K562 (cell line): ENCODE data around the gene SHB. TPM values are rescaled to one million over a fixed set of nuclear protein-coding genes. Genes with fewer than 3 reads are reported as not detected.

Source experiments
- BRCA1 ChIP-seq, 2 experiments: fragments of 450-650 bp in 1 of 2; sonication (generic) in 1 of 2; formaldehyde crosslinking in 1 of 2; IDR thresholded peaks; 2 replicates each; pipeline versions ENCODE4 v1.5.0 to v1.6.1; 2017 to 2020; ENCODE audit warnings: mild to moderate bottlenecking in 1 of 2, missing genetic modification reagents in 1 of 2
- CBX3 ChIP-seq, 2 experiments: IDR thresholded peaks; 1 replicate in 1 of 2; 2 replicates in 1 of 2; pipeline ENCODE4 v1.6.1; 2012; ENCODE audit warnings: inconsistent platforms in 2 of 2, low read length in 2 of 2, borderline replicate concordance in 1 of 2, control low read depth in 1 of 2
- CXXC5 ChIP-seq: fragments of 250-450 bp; sonication (Bioruptor Pico); IDR thresholded peaks from 2 replicates; pipeline ENCODE4 v1.8.0; 2022; ENCODE audit warnings: inconsistent platforms, mild to moderate bottlenecking, moderate library complexity
- DMBX1 ChIP-seq: fragments of 250-450 bp; sonication (Bioruptor Pico); IDR thresholded peaks from 2 replicates; pipeline ENCODE4 v1.8.0; 2022; ENCODE audit warnings: inconsistent platforms, mild to moderate bottlenecking, moderate library complexity, borderline replicate concordance
- EP300 ChIP-seq: IDR thresholded peaks from 2 replicates; pipeline ENCODE4 v1.6.1; 2012; ENCODE audit warnings: low read length, improper control_type of control experiment
- ERF ChIP-seq: fragments of 450-650 bp; formaldehyde crosslinking; IDR thresholded peaks from 2 replicates; pipeline ENCODE4 v1.4.0; 2020; ENCODE audit warnings: mild to moderate bottlenecking, mixed read lengths
- FIP1L1 ChIP-seq: fragments of 200-400 bp; formaldehyde crosslinking; IDR thresholded peaks from 2 replicates; pipeline ENCODE4 v1.6.1; 2018; ENCODE audit warnings: mild to moderate bottlenecking, low read depth, low read length; ENCODE audit not compliant: poor library complexity, severe bottlenecking
- KHSRP ChIP-seq: fragments of 450-650 bp; IDR thresholded peaks from 2 replicates; pipeline ENCODE4 v1.6.1; 2017
- MECOM ChIP-seq: fragments of 250-450 bp; sonication (Bioruptor Pico); IDR thresholded peaks from 2 replicates; pipeline ENCODE4 v1.8.0; 2022; ENCODE audit warnings: inconsistent platforms
- NR2C2 ChIP-seq, 2 experiments: fragments of 200-800 bp in 1 of 2; sonication (Bioruptor generic) in 1 of 2; sonication (generic) in 1 of 2; formaldehyde crosslinking in 1 of 2; IDR thresholded peaks; 2 replicates each; pipeline versions ENCODE4 v1.6.1 to v1.8.0; 2016 to 2022; ENCODE audit warnings: mild to moderate bottlenecking in 1 of 2, missing compliant biosample characterization in 1 of 2, missing genetic modification characterization in 1 of 2, missing genetic modification reagents in 1 of 2
- PHF21A ChIP-seq: fragments of 450-650 bp; IDR thresholded peaks from 2 replicates; pipeline ENCODE4 v1.6.1; 2017; ENCODE audit warnings: low read depth, borderline replicate concordance
- RBBP5 ChIP-seq: fragments of 200-600 bp; sonication (generic); IDR thresholded peaks from 2 replicates; pipeline ENCODE4 v1.6.1; 2012; ENCODE audit warnings: borderline replicate concordance, mild to moderate bottlenecking, low read length, control low read depth, inconsistent platforms; ENCODE audit not compliant: insufficient read depth, poor library complexity, severe bottlenecking
- RHOXF2B ChIP-seq: fragments of 250-450 bp; sonication (Bioruptor Pico); conservative IDR thresholded peaks from 2 replicates; pipeline ENCODE4 v1.5.1; 2021
- SIN3A ChIP-seq, 2 experiments: fragments of 150-350 bp in 1 of 2; IDR thresholded peaks; 2 replicates each; pipeline ENCODE4 v1.6.1; 2011 to 2016; ENCODE audit warnings: borderline replicate concordance in 2 of 2, low read depth in 2 of 2, low read length in 2 of 2, mild to moderate bottlenecking in 2 of 2, moderate library complexity in 2 of 2; ENCODE audit not compliant: control insufficient read depth in 1 of 2
- SRF ChIP-seq, 2 experiments: fragments of 250-450, 450-650 bp in 1 of 2; sonication (Bioruptor Pico) in 1 of 2; sonication (generic) in 1 of 2; formaldehyde crosslinking; IDR thresholded peaks; 2 replicates each; pipeline versions ENCODE4 v1.5.0 to v1.5.1; 2020 to 2022; ENCODE audit warnings: mild to moderate bottlenecking in 1 of 2, missing genetic modification reagents in 1 of 2
- STAT5B ChIP-seq: fragments of 250-450 bp; sonication (Bioruptor Pico); IDR thresholded peaks from 2 replicates; pipeline ENCODE4 v1.8.0; 2021; ENCODE audit warnings: mild to moderate bottlenecking, inconsistent platforms
- TCF3 ChIP-seq: sonication (generic); formaldehyde crosslinking; IDR thresholded peaks from 2 replicates; pipeline ENCODE4 v1.4.0; 2020; ENCODE audit warnings: mild to moderate bottlenecking, missing genetic modification reagents
- TCFL5 ChIP-seq: fragments of 250-450 bp; sonication (Bioruptor Pico); conservative IDR thresholded peaks from 2 replicates; pipeline ENCODE4 v1.6.1; 2021; ENCODE audit warnings: mild to moderate bottlenecking, moderate library complexity, matching md5 sums
- TEAD4 ChIP-seq, 2 experiments: sonication (generic) in 1 of 2; formaldehyde crosslinking in 1 of 2; IDR thresholded peaks; 2 replicates each; pipeline versions ENCODE4 v1.6.1 to v1.8.0; 2012 to 2022; ENCODE audit warnings: borderline replicate concordance in 1 of 2, inconsistent platforms in 1 of 2, low read length in 1 of 2, mild to moderate bottlenecking in 1 of 2, missing genetic modification reagents in 1 of 2
- THRAP3 ChIP-seq: fragments of 450-650 bp; IDR thresholded peaks from 2 replicates; pipeline ENCODE4 v1.6.1; 2016; ENCODE audit warnings: mild to moderate bottlenecking, inconsistent platforms, borderline replicate concordance
- ZNF324 ChIP-seq: fragments of 250-450 bp; sonication (Bioruptor Pico); IDR thresholded peaks from 2 replicates; pipeline ENCODE4 v1.4.0; 2020; ENCODE audit warnings: mild to moderate bottlenecking
- ZNF76 ChIP-seq: fragments of 250-450 bp; sonication (Bioruptor Pico); IDR thresholded peaks from 2 replicates; pipeline ENCODE4 v1.4.0; 2020; ENCODE audit warnings: mild to moderate bottlenecking, moderate library complexity, borderline replicate concordance
- ZNF766 ChIP-seq: fragments of 200-800 bp; sonication (Bioruptor generic); conservative IDR thresholded peaks from 2 replicates; pipeline ENCODE4 v1.6.1; 2016; ENCODE audit warnings: missing genetic modification characterization, missing compliant biosample characterization
- ZNF778 ChIP-seq: fragments of 450-650 bp; formaldehyde crosslinking; IDR thresholded peaks from 2 replicates; pipeline ENCODE4 v1.4.0; 2020; ENCODE audit warnings: mild to moderate bottlenecking, moderate library complexity
- ZNF785 ChIP-seq: fragments of 250-450 bp; sonication (Bioruptor Pico); IDR thresholded peaks from 2 replicates; pipeline ENCODE4 v1.4.0; 2020; ENCODE audit warnings: mild to moderate bottlenecking
- polyA plus RNA-seq, 8 experiments: library from polyadenylated mRNA; depleted of rRNA in 4 of 8; stranded (reverse) in 5 of 8; unstranded in 3 of 8; fragments of >200 nt; fragmentation: Nextera tagmentation in 2 of 8; fragmentation: Illumina TruSeq in 1 of 8; extraction: Ambion mirVana in 2 of 8; extraction: Trizol in 1 of 8; gene quantifications; 2 replicates each; pipeline versions ENCODE4 v1.2.1 to v1.2.3, GENCODE V29; 2011 to 2014; ENCODE audit warnings: inconsistent platforms in 1 of 8, missing spikeins in 1 of 8
- total RNA-seq, 7 experiments: library from RNA; depleted of rRNA in 6 of 7; stranded (reverse); fragments of >200 nt in 6 of 7; fragmentation: Illumina TruSeq in 2 of 7; extraction: Trizol in 2 of 7; gene quantifications; 2 replicates each; pipeline versions ENCODE4 v1.2.1 to v1.2.3, GENCODE V29; 2011 to 2021; ENCODE audit warnings: low replicate concordance in 1 of 7
- TF ChIP-seq, protein P1 (sequence below): fragments of 450-650 bp; formaldehyde crosslinking; IDR thresholded peaks from 2 replicates; pipeline ENCODE4 v1.4.0; 2020; ENCODE audit warnings: mild to moderate bottlenecking, mixed read lengths
- TF ChIP-seq, protein P2 (sequence below): fragments of 450-650 bp; IDR thresholded peaks from 2 replicates; pipeline ENCODE4 v1.6.1; 2017; ENCODE audit warnings: antibody characterized with exemption

The SHB gene
- total and polyA plus RNA-seq, 9 of the 15 experiments (the other 6 are each of a cell fraction or from before 2014, with no cell fraction given), result 0.78 to 16.0 (median 5.3) TPM

- no peak for TF ChIP-seq CBX3 (IDR thresholded peaks at IDR 0.05; ENCODE audit: borderline replicate concordance in 1 of 2, low read length in 2 of 2)
- TF ChIP-seq ZNF324 (CRISPR knock-in tag), result no peak
- no peak for TF ChIP-seq RBBP5
- TF ChIP-seq SIN3A (IDR thresholded peaks at IDR 0.05; ENCODE audit: borderline replicate concordance in 2 of 2, control insufficient read depth in 1 of 2, low read depth in 2 of 2, low read length in 2 of 2), result no peak
- TF ChIP-seq TEAD4 (IDR thresholded peaks at IDR 0.05; ENCODE audit: low read length), result peak; percentile 95
- TF ChIP-seq TEAD4 (CRISPR knock-in tag; IDR thresholded peaks at IDR 0.05; ENCODE audit: borderline replicate concordance), result no peak
- peak; percentile 92 for TF ChIP-seq CXXC5 (CRISPR knock-in tag)
- TF ChIP-seq, protein P1, sequence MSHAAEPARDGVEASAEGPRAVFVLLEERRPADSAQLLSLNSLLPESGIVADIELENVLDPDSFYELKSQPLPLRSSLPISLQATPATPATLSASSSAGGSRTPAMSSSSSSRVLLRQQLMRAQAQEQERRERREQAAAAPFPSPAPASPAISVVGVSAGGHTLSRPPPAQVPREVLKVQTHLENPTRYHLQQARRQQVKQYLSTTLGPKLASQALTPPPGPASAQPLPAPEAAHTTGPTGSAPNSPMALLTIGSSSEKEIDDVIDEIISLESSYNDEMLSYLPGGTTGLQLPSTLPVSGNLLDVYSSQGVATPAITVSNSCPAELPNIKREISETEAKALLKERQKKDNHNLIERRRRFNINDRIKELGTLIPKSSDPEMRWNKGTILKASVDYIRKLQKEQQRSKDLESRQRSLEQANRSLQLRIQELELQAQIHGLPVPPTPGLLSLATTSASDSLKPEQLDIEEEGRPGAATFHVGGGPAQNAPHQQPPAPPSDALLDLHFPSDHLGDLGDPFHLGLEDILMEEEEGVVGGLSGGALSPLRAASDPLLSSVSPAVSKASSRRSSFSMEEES (CRISPR knock-in tag), result no peak
- no peak for TF ChIP-seq ERF (CRISPR knock-in tag)
- no peak for TF ChIP-seq BRCA1 (IDR thresholded peaks at IDR 0.05)
- TF ChIP-seq BRCA1 (CRISPR knock-in tag; IDR thresholded peaks at IDR 0.05), result no peak
- TF ChIP-seq, protein P2, sequence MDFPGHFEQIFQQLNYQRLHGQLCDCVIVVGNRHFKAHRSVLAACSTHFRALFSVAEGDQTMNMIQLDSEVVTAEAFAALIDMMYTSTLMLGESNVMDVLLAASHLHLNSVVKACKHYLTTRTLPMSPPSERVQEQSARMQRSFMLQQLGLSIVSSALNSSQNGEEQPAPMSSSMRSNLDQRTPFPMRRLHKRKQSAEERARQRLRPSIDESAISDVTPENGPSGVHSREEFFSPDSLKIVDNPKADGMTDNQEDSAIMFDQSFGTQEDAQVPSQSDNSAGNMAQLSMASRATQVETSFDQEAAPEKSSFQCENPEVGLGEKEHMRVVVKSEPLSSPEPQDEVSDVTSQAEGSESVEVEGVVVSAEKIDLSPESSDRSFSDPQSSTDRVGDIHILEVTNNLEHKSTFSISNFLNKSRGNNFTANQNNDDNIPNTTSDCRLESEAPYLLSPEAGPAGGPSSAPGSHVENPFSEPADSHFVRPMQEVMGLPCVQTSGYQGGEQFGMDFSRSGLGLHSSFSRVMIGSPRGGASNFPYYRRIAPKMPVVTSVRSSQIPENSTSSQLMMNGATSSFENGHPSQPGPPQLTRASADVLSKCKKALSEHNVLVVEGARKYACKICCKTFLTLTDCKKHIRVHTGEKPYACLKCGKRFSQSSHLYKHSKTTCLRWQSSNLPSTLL, result no peak
- peak; percentile 92 for TF ChIP-seq TCF3
- no peak for TF ChIP-seq NR2C2 (CRISPR knock-in tag; IDR thresholded peaks at IDR 0.05)
- TF ChIP-seq NR2C2 (tag; IDR thresholded peaks at IDR 0.05), result no peak
- no peak for TF ChIP-seq THRAP3
- TF ChIP-seq SRF (CRISPR knock-in tag; IDR thresholded peaks at IDR 0.05), result no peak
- no peak for TF ChIP-seq STAT5B
- no peak; the same call in 1 of the 2 replicates for TF ChIP-seq MECOM
- TF ChIP-seq ZNF76 (CRISPR knock-in tag), result no peak
- peak; percentile 84 for TF ChIP-seq EP300
- TF ChIP-seq ZNF766 (CRISPR knock-in tag), result no peak
- no peak for TF ChIP-seq ZNF785 (CRISPR knock-in tag)
- no peak for TF ChIP-seq RHOXF2B (CRISPR knock-in tag)
- no peak for TF ChIP-seq PHF21A
- TF ChIP-seq FIP1L1, result no peak
- TF ChIP-seq DMBX1, result 0 out of 2 replicates have a peak, but pooled peaks have one; percentile 36
- TF ChIP-seq TCFL5 (CRISPR knock-in tag), result no peak
- TF ChIP-seq KHSRP, result peak; percentile 48; the same call in 1 of the 2 replicates
- no peak for TF ChIP-seq ZNF778 (CRISPR knock-in tag)
Observed at GRCh38 chr9:37905131-37905505, 163.9 kb downstream of the SHB start (continued).
